ENCODE results near the gene LTO1. TPM values are rescaled to one million over a fixed set of nuclear protein-coding genes. Genes with fewer than 3 reads are reported as not detected.
A peak's percentile ranks its signal among the peaks of the same experiment; 100 is the strongest.

Gene LTO1
- total and polyA plus RNA-seq, 2 of the 13 experiments (the other 11 are each of a cell fraction or from before 2014, with no cell fraction given), result 11.8 to 15.0 TPM

GRCh38 chr11:69654660-69655478, 20.3 kb downstream of the LTO1 start (continued):
- TF ChIP-seq ARID3A (IDR thresholded peaks at IDR 0.05; ENCODE audit: low read depth, low read length), result peak; percentile 65; the same call in 1 of the 2 replicates
- TF ChIP-seq NFKB2 (CRISPR knock-in tag; IDR thresholded peaks at IDR 0.05; ENCODE audit: borderline replicate concordance), result 0 out of 2 replicates have a peak, but pooled peaks have one; percentile 68
- peak; percentile 47; the same call in 1 of the 2 replicates for TF ChIP-seq DPF2 (CRISPR knock-in tag; IDR thresholded peaks at IDR 0.05; ENCODE audit: borderline replicate concordance, low read depth)
- TF ChIP-seq ZNF7 (CRISPR knock-in tag; IDR thresholded peaks at IDR 0.05), result no peak
- 0 out of 2 replicates have a peak, but pooled peaks have one; percentile 31 for TF ChIP-seq POGZ (CRISPR knock-in tag; IDR thresholded peaks at IDR 0.05)
- TF ChIP-seq AGO1 (IDR thresholded peaks at IDR 0.05; ENCODE audit: low read depth, low read length, poor library complexity, severe bottlenecking), result peak; percentile 95
- TF ChIP-seq ZNF136 (CRISPR knock-in tag; IDR thresholded peaks at IDR 0.05; ENCODE audit: low read depth), result peak; percentile 83; the same call in 1 of the 2 replicates
- peak; percentile 71 for TF ChIP-seq HNF1B (CRISPR knock-in tag; IDR thresholded peaks at IDR 0.05)
- peak; percentile 76; the same call in 1 of the 2 replicates for TF ChIP-seq ZNF503 (CRISPR knock-in tag; IDR thresholded peaks at IDR 0.05)
- peak; percentile 48; the same call in 1 of the 2 replicates for TF ChIP-seq AHDC1 (CRISPR knock-in tag; IDR thresholded peaks at IDR 0.05; ENCODE audit: borderline replicate concordance)
- TF ChIP-seq CBX1 (IDR thresholded peaks at IDR 0.05; ENCODE audit: low read depth), result peak; percentile 68
- peak; percentile 91 for TF ChIP-seq PITX1 (CRISPR knock-in tag; IDR thresholded peaks at IDR 0.05)
- peak; percentile 66; the same call in 1 of the 2 replicates for TF ChIP-seq BCL6 (CRISPR knock-in tag; IDR thresholded peaks at IDR 0.05)
- TF ChIP-seq ZNF317 (CRISPR knock-in tag; IDR thresholded peaks at IDR 0.05), result 0 out of 2 replicates have a peak, but pooled peaks have one; percentile 30
- TF ChIP-seq ZNF232 (CRISPR knock-in tag; IDR thresholded peaks at IDR 0.05; ENCODE audit: borderline replicate concordance), result peak; percentile 77; the same call in 1 of the 2 replicates
- no peak for TF ChIP-seq SOX6 (IDR thresholded peaks at IDR 0.05)
- TF ChIP-seq SOX6 (CRISPR knock-in tag; IDR thresholded peaks at IDR 0.05), result peak; percentile 93

Measured in HepG2 (cell line).